ENCODE results near the gene METTL26.

The METTL26 gene

DNA sequence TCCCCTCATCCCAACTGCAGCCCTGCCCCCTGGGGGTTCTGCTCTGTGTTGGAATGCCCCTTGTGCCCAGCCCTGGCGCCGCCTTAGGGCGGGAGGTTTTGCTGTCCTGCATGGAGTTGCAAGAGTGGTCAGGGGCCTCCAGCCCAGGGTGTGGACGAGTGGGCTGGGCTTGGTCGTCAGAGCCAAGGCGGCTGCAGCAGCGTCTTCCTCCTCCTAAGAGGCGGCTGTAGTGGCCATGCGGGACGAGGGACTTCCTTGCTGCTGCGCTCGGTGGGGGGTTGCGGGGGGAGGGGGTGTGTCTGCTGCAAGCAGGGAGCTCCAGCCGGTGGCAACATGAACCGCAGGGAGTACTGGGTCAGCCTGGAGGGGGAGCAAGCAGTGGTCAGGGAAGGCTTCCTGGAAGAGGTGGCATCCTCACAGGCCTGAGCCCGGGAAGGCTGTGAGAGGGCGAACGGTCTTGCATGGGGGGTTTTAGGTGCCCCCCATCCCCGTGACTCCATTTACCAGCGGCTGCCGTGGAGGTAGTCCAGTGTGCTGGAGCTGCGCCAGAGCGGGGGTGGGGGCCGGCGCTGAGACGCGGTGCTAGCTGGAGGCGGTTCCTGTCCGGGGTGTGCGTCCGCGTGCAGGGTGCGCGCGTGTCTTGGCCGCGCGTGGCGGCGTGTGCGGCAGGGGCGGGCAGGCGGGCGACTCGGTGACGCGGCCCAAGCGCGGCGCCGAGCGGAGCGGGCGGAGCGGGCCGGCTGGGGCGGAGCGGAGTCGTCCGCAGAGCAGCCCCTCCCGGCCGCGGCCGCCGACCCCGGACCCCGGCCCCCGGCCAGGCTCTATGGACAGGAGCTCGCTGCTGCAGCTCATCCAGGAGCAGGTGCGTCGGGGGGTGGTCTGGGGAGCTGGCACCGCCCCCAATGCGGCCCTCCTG lies 39.1 kb upstream of the METTL26 start, which contains the start of gene RHBDL1:
RHBDL1 (plus strand) TSS at position 704 of the 916 bp plus-strand sequence; CDS start at position 824, 120 bp downstream.
- no peak for DNase-seq (ENCODE audit: low read depth)

DNA sequence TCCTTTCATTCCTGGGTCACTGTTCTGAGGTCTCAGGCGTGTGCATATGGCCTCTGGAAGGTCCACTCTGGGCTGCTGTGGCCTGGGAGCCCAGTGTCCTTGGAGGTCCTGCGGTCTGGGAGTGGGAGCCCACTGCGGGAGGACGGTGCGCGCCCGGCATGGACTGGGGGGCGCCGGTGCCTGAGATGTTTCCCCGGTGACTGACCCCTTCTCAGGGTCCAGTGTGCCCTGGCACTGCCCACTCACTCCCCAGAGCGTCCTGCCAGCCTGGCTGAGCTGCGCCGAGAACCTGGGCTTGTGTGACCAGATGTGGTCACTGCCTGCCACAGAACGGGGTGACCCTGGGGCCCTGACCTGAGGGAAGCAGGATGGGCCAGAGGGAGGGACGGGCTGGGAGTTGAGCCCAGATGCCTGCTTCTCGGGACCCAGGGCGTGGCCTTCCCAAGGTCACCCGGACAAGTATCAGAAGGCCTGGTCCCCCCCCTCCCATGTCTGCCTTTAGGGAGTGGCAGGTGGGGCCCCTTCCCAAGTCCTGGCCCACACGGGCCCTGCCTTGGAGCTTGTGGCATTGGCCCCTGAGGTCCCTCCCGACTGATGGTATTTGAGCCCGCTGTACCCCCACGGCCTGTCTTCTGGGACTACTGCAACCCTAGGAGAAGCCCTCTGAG lies 38.2 kb upstream of the METTL26 start:
- DNase-seq (ENCODE audit: low read depth), result no peak

DNA sequence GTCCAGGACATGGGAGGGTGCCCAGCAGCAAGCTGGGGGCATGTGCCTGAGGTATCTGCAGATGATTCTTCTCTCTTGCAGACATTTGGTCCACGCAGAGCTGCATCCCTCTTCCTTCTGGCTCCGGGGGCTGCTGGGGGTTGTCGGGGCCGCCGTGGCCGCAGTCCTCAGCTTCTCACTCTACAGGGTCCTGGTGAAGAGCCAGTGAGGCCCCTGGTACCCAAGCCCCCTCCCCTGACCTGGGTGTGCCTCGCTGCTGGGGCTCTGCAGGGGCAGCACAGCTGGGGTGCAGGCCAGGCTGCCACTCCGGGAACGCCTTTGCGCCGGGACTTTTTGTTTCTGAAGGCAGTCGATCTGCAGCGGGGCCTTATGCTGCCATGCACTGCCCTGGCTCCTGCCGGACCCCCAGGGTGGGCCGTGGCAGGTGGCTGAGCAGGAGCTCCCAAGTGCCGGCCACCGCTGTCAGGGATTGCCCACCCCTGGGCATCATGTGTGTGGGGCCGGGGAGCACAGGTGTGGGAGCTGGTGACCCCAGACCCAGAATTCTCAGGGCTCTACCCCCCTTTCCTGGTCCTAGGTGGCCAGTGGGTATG lies 37.4 kb upstream of the METTL26 start:
- DNase-seq (ENCODE audit: low read depth), result no peak

DNA sequence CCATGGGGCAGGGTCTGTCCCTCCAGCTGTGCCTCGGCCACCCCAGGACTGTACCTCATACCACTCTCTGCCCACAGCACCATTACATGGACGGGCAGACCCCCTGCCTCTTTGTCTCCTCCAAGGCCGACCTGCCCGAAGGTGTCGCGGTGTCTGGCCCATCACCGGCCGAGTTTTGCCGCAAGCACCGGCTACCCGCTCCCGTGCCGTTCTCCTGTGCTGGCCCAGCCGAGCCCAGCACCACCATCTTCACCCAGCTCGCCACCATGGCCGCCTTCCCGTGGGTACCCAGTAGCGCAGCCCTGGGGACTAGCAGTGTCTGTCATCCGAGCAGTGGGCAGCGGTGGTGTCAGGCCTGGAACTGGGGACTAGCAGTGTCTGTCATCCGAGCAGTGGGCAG lies 36.7 kb upstream of the METTL26 start:
- no peak for DNase-seq (ENCODE audit: low read depth)

DNA sequence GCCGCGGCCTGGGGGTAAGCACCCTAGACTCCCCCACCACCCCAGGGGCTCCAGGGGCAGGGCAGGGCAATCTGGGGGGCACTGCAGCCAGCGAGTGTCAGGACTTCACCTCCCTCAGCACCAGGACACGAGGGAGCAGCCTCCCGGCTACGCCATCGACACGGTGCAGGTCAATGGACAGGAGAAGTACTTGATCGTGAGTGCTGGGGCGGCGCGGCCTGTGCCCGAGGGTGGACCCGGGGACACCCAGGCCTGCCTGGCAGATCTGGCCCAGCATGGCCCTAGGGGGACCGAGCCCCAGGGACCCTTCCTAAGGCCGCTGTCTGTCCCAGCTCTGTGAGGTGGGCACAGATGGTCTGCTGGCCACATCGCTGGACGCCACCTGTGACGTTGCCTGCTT lies 36.3 kb upstream of the METTL26 start:
- DNase-seq (ENCODE audit: low read depth), result no peak

DNA sequence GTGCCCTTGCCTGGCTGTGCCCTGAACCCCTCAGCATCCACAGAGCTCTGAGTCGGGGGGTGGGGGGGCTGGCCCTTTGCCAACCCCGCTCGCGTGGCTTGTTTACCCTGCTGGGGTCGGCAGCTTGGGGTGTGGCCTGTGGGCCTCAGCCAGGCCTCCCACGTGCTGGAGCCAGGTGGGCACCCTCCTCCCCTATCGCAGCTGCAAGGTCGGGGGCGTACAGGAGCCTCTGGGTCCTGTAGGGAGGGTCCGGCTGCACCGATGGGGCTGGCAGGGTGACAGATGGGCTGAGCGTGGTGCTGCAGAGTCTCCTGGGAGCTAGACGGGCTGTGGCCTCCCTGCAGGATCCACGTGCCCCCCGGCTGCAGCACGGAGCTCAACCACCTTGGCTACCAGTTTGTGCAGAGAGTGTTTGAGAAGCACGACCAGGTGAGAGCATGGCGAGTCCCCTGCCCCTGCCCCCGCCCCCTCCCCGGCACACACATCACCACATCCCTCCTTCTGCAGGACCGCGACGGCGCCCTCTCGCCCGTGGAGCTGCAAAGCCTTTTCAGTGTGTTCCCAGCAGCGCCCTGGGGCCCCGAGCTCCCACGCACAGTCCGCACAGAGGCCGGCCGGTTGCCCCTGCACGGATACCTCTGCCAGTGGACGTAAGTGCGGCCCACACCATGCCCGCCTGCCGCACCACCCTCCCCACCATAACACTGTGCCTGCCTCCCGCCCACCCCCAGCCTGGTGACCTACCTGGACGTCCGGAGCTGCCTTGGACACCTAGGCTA lies 35.4 kb upstream of the METTL26 start:
- DNase-seq (ENCODE audit: low read depth), result no peak

DNA sequence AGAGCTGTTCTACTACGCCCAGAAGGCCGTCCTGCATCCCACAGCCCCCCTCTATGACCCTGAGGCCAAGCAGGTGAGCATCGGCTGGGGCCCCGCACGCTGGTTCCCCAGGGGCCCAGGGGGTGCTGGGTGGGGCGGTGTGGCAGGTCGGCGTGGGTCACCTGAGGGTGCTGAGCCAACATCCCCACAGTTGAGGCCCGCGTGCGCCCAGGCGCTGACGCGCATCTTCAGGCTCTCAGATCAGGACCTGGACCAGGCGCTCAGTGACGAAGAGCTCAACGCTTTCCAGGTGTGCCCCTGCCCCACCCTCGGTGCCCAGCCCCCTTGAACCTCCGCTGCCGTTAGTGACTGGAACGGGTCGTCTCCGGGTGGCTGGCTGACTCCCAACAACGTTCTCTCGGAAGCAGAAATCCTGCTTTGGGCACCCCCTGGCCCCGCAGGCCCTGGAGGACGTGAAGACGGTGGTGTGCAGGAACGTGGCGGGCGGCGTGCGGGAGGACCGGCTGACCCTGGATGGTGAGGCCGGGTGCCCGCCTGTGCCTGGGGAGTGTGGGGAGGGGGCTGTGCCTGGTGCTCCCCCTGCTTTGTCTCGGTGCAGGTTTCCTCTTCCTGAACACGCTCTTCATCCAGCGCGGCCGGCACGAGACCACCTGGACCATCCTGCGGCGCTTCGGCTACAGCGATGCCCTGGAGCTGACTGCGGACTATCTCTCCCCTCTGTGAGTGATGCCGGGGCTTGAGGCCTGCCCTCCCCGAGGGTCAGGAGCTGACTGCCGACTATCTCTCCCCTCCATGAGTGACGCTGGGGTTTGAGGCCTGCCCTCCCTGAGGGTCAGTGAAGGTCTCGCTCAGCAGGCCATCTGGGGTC lies 34.6 kb upstream of the METTL26 start:
- DNase-seq (ENCODE audit: low read depth), result no peak

DNA sequence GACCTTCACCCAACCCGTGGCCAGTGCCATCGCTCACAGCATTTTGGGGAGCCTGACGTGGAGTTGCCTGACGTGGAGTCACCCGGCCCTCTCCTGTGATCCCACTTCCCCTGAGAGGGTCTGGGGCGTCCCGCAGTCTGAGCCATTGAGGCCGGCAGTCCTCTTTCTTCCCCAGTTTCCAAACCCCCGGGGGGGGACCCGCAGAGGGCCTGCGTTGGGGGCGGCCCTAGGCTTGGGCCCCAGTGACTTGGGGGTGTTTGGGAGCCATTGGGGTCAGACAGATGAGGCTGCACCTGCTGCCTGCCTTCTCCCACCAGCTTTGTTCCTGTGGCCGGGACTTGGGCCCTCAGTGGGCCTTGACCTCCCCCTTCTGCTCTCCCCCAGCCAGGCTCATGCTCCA lies 33.6 kb upstream of the METTL26 start:
- no peak for DNase-seq (ENCODE audit: low read depth)

DNA sequence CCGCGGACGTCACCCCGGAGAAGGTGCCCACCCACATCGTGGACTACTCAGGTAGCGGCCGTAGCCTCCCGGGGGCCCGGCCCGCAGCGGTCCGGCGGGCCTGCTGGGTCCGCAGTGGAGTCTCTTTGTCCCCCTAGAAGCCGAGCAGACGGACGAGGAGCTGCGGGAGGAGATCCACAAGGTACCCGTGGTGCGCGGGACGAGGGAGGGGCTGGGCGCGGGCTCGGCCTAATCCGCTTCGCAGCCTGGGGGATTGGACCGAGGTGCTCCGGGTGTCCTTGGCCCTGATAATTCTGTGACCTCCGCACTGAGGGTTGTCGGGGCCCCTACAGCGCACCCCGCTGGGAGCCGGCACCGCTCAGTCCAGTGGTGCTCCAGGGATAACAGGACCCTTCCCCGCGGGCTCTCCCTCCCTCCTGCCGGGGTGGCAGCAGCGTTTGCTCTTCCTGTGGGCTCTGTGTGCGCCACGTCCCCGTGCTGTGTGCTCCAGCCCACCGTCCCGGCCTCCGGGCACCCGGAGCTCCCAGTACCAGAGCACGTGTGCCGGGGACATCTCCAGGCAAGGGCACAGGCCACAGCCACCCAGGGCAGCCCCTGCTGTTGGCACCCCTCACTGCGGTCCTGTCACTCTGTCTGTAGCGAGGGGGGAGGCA lies 32.5 kb upstream of the METTL26 start:
- DNase-seq (ENCODE audit: low read depth), result no peak

DNA sequence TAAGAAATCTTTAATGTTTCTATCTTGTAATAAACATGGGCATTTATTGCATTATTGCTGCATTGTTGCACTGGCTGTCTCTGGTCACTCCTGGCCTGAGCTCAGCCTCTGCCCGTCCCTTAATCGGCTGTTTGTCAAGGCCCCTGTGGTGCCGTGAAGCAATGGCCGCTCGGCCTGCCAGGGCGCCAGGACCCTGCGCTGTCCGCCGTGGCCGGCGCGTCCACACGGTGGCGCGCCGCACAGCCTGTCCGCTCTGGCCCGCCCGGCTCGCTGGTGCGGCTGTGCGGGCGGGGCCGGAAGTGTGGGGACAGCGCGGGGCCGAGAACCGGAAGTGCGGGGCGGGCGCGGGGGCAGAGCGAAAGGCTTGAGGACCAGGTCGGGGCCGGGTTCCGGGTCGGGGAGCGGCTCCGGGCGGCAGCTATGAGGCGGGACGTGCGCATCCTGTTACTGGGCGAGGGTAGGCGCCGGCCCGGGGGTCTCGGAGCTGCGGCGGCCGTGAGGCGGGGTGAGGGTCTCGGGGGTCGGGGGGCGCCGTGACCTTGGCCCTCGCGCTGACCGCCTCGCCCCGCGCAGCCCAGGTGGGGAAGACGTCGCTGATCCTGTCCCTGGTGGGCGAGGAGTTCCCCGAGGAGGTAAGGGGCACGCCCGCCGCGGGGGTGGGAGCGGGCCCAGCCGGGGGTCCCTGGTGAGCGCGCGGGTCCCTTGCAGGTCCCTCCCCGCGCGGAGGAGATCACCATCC lies 31.8 kb upstream of the METTL26 start, which contains the start of gene RHOT2:
RHOT2 (plus strand) TSS at position 353 of the 739 bp plus-strand sequence; CDS start at position 421, 68 bp downstream.
- no peak for DNase-seq (ENCODE audit: low read depth)

DNA sequence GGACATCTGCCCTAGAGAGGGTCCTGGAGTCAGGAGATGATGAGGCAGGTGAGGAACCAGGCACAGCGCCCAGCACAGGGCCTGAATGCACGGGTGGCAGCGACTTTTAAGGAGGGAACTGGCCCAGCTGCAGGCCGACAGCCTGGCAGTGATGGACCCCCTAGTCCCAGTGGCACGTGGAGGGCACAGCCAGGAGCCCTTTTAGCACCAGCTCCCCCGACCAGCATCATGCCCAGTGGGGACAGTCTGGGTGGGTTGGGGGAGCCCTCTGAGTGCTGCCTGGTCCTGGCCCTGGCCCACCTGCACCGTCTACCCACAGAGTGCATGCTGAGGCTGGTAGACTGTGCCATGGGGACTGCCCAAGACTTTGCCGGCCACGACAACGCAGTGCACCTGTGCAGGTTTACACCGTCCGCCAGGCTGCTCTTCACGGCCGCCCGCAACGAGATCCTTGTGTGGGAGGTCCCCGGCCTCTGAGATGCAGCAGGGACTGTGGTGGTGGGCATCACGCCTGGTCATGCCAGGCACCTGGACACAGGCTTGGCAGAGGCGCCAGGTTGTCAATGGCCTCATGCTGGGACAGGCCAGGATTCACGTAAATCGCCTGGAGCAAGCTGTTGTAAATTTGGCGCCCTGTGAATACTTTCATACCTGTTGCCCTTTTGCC lies 31.1 kb upstream of the METTL26 start:
- no peak for DNase-seq (ENCODE audit: low read depth)

DNA sequence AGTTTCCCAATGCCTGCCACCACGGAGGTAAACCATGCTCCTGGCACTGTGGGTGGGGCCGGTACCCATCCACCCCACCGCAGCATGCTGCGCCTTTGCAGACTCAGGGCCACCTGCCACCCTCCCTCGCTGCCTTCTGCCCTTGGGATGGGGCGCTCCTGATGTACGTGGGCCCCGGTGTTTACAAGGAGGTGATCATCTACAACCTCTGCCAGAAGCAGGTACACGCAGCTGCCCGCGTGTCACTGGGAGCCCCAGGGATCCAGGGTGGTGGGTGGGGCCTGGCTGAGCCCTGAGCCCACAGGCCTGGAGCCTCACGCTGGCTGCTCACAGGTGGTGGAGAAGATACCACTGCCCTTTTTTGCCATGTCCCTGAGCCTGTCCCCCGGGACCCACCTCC lies 30.5 kb upstream of the METTL26 start:
- no peak for DNase-seq (ENCODE audit: low read depth)

DNA sequence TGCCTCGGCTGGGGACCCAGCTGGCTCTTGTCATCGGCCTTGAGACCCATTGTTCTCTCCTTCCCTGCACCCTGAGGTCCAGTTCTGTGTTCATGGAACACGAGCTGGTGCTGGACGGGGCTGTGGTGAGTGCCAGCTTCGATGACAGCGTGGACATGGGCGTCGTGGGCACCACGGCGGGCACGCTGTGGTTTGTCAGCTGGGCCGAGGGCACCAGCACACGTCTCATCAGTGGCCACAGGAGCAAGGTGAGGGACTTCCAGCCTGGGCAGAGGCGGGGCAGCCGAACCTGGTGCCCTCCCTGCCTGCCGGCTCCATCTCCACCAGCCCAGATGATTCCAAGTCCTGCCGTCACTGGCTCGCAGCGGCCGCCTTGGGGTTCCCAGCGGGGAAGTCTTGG lies 26.5 kb upstream of the METTL26 start:
- no peak for DNase-seq (ENCODE audit: low read depth)

DNA sequence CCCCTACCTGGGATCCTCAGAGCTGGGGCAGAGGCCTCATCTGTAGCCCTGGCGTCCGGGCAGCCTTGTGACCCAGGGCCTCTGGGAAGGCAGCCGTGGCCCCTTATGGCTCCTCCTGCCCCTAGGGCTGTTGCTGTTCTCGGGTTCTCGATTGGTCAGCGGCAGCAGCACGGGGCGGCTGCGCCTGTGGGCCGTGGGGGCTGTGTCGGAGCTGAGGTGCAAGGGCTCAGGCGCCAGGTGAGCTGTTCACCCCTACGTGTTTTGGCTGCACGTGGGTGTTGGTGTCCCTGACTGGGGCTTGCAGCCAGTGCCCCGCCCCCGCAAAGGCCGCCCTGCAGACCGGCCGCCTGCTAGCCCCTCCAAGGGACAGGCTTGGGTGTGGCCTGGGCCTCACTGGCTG lies 26.0 kb upstream of the METTL26 start:
- no peak for DNase-seq (ENCODE audit: low read depth)

DNA sequence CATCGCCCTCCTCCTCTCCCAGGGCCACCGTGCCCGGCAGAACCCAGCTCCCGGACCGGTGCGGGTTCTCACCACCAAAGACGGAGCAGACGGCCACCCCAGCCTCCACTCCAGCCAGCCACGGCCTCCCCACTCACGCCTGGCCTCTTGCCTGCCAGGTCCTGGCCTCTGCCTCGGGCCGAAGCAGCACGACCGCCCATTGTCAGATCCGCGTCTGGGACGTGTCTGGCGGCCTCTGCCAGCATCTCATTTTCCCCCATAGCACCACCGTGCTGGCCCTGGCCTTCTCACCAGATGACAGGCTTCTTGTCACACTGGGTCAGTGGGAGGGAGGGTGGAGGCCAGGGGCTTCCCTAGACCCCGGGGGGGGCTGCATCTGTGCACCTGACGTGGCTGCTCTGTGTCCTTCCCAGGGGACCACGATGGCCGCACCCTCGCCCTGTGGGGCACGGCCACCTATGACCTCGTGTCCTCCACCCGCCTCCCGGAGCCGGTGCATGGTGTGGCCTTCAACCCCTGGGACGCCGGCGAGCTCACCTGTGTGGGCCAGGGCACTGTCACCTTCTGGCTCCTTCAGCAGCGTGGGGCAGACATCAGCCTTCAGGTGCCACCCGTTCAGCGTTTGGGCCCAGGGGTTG lies 25.2 kb upstream of the METTL26 start:
- no peak for DNase-seq (ENCODE audit: low read depth)

DNA sequence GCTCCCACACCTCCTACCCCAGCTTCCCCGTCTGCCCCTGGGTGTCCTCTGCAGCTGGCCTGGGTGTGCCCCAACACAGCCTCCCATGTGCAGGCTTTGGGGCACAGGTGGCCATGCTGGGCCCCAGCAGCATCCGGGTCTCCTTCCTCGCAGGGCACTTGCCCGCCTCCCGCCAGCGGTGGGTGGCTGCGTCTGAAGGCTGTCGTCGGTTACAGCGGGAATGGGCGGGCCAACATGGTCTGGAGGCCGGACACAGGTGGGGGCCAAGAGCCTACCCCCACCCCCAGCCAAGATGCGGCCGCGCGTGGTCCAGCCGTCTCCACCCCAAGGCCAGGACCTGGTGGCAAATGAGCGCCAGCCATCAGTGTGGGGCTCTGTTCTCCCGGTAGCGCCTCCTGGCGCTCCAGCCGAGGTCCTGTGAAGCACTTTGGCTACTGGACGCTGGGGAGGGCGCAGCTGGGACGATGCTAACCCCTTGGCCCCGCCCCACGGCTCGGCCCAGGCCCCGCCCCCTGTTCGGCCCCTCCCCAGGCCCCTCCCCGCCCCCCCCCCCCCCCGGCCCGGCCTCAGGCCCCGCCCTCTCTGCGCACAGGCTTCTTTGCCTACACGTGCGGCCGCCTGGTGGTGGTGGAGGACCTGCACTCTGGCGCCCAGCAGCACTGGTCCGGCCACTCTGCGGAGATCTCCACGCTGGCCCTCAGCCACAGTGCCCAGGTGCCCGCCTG lies 24.5 kb upstream of the METTL26 start:
- DNase-seq (ENCODE audit: low read depth), result peak; percentile 30

DNA sequence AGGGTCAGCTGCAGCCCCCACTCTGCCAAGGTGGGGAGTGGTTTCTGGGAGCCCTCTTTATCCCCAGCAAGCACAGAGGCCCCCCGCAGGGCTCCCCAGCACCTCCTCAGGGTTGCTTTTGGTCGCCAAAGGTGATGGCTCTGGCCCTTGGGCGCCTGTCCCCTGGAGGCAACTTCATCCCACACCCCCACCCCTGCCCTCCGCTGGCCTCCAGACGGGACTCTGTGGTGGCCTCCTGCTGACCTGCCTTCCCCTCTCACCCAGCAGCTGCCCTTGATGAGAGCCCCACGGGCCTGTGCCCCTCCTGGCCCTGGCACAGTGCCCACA lies 24.0 kb upstream of the METTL26 start:
- DNase-seq (ENCODE audit: low read depth), result no peak

DNA sequence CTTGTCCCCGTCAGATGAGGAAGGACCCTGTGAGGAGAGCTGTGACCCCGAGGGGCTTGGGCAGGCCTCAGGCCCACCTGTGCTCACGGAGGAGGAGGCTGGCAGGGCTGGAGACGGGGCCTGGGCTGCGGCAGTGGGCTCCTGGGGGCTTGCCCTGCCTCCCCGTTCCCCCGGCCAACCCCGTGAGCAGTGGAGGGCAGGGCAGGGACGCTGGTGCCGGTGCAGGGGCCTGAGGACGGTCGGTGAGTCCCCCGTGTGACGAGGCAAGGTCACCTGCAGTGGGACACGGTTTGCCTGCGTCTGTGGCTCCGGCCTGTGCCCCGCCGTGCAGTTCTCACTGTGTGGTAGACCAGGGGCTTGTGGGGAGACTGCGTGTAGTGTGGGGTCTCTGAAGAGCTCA lies 23.5 kb upstream of the METTL26 start:
- DNase-seq (ENCODE audit: low read depth), result no peak
